Activated T-cell treated with anti-CD3 and anti-CD28 coated beads for 24 hours (primary cell): ENCODE data around the gene CDH22.

Source experiments
- DNase-seq: peaks from one replicate; pipeline ENCODE4 v3.0.0-alpha.2; 2020; ENCODE audit warnings: low read depth

The CDH22 gene

GRCh38 chr20:46169245-46170171, 138.8 kb downstream of the CDH22 start:
- DNase-seq: no peak

DNA sequence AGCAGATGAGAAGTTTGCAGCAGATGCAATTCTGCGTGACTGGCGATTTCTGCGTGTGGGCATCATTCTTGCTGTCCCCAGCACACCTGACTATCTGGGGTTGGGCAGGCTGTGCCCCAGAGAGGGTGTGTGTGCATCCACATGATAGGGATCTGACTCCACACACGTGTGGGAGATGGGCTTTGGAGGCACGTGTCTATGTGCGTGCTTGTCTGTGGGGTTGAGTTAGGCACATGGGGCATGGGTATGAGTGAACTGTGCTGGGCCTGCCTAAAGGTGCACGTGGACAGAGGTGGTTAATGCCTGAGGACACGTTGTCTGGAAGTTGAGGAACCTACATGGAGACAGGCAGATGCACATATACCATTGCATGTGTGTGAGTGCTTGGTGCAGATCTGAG, 139.9 kb downstream of the CDH22 start:
- no peak for DNase-seq

DNA sequence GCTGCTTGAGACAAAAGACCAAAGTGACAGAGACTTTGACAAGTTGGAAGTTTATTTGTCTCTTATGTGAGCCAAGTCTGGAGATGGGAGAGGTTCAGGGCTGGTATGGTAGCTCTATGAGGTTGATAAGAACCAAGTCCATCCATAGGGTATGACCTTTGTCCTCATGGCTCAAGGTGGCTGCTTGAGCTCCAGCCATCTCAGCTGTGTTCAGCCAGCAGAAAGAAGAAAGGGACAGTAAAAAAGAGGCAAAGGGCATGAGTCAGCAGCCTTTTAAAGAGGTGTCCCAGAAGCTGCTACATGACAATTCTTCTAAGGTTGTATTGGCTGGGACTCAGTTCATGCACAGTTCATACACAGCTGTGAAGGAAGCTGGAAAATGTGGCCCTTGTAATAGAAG, 141.2 kb downstream of the CDH22 start:
- no peak for DNase-seq

DNA sequence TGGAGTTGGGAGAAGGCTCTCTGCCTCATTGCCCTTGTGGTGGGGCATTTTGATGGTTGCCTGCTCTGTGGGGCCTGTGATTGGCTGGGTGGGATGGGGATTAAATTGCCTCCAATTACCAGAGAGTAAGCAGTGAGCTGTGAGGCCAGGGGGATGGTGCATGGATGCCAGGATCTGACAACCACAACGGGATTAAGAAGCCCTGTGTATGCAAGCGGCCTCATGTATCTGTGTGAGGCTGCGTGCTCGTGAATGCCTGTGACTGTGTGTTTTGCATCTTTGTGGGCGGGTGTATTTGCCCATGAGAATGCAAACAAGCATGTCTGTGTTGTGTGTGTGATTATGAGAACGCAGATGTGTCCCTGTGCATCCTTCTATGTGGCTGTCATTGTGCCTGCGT, 144.0 kb downstream of the CDH22 start:
- no peak for DNase-seq

- DNase-seq: no peak
Measured at GRCh38 chr20:46161921-46162320, 146.4 kb downstream of the CDH22 start.

GRCh38 chr20:46160661-46161060, 147.6 kb downstream of the CDH22 start:
- no peak for DNase-seq

DNA sequence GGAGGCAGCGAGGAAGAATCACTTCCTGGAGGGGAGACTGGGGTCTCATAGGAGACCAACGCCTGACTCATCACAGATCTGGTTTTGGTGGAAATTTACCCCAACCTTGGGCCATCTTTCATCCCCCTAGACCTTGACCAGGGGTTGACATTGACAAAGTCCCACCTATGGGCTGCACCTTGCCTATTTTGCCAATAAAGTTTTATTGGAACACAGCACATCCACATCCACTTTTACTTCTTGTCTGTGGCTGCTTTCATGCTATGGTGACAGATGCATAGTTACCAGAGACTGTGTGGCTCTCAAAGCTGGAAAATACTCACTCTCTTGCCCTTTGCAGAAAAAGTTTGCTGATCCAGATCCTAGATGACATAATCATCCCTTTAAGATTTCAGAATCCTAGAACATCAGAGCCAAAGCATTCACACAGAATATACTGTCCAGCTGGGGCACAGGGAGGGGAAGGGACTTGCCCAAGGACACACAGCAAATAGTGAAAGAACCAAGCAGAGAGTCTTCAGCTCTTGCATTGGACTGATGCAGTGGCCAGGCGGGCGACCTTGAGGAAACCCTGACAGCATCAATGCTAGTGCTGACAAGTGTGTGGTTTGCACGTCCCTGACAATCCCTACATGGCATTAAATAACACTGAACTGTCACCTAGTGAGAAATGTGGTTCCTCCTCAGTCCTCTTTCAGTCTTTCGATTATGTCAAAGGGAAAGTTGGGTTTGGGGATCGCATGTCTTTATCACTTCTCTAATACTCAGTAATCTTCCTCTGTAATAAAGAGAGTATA, 149.0 kb downstream of the CDH22 start:
- DNase-seq: no peak

DNA sequence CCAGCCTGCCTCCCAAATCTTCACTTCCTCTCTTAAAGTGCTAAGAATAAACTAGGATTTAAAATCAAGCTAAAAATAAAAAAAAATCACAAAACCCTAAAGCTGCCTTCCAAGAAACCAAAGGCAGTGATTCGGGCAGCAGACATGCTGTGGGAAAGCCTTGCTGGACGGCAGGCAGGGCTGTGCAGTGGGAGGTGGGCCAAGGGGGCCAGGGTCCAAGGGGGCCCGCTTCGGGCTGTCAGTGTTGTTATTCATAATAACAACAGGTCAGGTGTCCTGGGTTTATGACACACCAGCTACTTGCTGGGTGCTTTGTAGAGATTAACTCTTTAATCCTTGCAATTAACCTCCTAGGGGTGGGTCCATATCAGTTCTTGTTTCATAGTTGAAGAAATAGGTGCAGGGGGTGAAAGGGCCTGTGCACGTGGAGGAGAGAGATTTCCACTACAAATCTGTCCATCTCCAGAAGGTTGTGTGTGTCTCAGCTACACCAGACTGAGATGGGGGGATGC, 149.8 kb downstream of the CDH22 start:
- DNase-seq: no peak

- no peak for DNase-seq
Measured at GRCh38 chr20:46157625-46158024, 150.7 kb downstream of the CDH22 start.

DNA sequence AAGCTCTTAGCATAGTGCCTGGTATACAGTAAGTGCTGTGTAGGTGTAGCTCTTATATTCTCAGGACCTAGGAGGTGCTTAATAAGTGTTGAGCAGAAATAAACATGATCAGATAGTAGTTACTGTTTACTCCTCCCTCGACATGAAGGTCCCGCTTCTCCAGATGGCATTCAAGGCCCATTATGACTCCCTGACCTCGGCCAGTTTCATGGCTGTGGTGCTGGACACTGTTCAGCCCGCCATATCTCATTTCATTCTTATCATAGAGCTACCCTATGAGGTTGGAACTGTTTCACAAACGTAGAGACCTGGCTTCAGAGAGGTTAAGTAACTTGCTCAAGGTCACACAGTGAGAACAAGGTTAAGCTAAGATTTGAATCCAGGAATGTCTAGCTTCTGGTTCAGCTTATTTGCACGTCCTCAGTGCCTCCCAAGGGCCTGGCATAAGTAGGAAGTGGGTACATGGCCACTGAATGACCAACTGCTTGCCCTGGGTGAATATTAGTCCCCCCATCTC, 151.2 kb downstream of the CDH22 start:
- DNase-seq: no peak

- DNase-seq: no peak
Measured at GRCh38 chr20:46156065-46156464, 152.2 kb downstream of the CDH22 start.

DNA sequence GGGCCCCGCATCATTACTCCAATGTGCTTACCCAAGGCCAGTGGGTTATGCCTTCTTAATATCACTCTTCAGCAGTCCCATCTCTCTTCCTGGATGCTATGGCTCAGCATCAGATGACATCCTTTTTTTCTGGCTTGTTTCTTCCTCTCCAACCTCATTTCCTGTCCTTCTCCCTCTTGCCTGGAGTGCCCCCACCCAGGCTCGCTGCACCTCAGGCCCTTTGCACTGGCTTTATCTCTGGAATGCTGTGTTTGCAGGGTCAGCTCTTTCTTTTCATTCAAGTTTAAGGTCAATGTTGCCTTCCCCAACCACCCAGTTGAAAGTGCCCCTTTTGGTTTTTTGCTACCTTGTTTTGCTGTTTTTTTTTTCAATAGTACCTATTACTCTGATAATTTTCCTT, 153.5 kb downstream of the CDH22 start:
- DNase-seq: no peak

DNA sequence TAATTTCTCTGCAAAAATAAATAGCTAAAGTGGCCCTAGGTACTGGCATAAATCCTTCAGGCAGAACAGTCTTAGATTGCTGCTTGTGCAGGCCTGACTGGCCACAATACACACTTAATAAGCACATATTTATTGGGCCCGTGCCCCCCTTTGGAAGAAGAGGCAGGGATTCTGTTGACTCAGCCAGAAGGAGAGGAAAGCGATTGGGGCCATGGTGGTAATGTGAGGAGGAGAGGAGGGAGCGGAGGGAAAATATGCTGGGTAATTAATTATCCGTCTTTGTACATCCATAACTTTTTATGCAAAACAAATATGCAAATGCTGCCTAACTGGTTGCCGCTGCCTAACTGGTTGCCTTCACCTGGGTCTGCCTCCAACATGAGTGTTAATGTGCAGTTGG, 154.0 kb downstream of the CDH22 start:
- no peak for DNase-seq

DNA sequence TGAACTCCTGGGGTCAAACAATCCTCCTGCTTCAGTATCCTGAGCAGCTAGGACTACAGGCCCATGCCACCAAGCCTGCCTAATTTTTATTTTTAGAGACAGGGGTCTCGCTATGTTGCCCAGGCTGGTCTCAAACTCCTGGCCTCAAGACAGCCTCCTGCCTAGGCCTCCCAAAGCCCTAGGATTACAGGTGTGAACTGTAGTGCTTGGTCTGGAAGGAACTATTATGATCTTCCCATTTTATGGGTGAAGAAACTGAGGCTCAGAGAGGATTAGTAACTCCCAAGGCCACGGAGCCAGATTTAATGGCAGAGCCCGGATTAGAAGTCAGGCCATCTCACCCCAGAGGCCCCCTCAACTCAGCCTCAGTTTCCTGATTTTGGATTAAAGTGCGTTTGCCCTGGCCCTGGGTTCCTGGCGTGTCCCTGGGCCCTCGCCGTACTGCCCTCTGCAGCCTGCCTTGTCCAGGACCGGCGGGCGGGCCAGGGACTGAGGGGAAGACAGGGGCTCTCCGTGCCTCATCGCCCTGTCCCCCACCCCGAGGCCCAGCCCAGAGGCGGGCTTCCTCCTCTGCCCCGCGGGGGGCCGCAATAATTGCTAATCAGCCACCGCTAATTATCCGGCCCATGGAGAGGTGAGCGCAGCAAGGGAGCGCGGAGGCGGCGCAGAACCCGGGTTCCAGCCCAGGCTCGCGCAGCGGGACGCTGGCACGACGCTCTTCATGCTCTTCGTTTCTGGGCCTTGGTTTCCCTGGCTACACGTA, 155.3 kb downstream of the CDH22 start:
- no peak for DNase-seq

GRCh38 chr20:46151936-46152335, 156.4 kb downstream of the CDH22 start:
- no peak for DNase-seq

DNA sequence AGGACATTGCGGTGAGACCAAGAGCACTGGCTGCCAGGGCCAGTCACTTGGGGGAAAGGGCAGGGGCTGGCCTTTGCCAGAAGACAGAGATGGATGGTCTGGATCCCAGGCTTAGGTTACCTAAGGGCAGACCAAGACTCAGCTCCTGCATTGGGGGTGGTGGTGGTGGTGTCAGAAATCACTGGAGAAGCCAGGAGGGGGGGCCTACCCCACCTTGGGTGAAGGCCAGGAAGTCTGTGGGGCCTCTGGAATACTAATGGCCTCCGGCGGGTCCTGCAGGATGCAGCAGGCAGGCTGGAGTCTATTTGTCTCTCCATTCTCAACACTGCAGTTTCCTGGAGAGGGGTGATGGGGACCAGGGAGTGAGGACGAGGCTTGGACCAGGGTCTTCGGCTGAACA, 157.4 kb downstream of the CDH22 start:
- DNase-seq: no peak

- DNase-seq: no peak
Measured at GRCh38 chr20:46148313-46149208, 159.7 kb downstream of the CDH22 start.

- DNase-seq: no peak
Measured at GRCh38 chr20:46145713-46146112, 162.6 kb downstream of the CDH22 start.

DNA sequence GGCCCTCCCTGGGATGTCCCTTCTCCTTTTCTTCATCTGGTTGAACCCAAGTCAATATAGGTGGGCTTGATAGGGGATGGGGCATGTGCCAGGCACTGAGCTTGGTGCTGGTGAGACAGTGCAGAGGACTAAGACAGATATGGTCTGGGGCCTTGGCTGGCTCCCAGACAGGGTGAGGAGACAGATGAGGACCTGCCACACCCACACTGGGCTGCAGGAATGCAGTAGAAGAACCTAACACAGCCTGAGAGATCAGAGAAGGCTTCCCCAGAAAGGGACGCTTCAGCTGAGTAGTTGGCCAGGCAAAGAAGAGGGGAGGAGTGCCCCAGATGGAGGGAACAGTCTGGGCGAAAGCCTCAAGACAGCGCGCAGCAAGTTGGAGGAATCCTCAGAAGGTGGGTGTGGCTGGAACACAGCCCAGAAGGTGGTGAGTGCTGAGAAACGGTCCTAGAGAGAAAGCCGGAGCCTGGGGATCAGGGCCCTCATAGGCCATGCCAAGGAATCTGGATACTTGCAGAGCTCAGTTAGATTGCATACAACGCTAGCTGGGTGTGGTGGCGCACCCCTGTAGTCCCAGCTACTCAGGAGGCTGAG, 163.8 kb downstream of the CDH22 start:
- no peak for DNase-seq

DNA sequence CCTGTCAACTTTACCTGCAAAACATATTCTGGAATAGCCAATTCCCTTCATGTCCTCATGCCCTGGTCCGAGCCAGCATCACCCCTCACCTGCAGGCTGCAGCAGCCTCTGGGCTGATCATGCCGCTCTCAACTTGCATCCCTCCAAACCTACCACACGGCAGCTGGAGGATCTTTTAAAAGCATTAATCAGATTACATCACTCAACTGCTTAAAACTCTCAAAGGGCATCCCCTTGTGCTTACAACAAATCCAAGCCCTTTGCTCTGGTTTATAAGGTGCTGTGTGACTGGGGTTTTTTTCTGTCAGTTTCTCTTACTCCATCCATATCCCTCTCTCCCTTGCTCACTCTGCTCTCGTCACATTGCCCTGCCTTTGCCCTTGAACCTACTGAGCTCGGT, 166.2 kb downstream of the CDH22 start:
- DNase-seq: no peak
